GM19099 (cell line): Measurements from ENCODE around the gene CTCFL.

Experiments
- POLR2A ChIP-seq: IDR thresholded peaks from 3 replicates; pipeline ENCODE4 v1.6.1; 2011; ENCODE audit warnings: low read depth; ENCODE audit not compliant: insufficient read length; ENCODE audit errors: extremely low read depth

CTCFL gene

DNA sequence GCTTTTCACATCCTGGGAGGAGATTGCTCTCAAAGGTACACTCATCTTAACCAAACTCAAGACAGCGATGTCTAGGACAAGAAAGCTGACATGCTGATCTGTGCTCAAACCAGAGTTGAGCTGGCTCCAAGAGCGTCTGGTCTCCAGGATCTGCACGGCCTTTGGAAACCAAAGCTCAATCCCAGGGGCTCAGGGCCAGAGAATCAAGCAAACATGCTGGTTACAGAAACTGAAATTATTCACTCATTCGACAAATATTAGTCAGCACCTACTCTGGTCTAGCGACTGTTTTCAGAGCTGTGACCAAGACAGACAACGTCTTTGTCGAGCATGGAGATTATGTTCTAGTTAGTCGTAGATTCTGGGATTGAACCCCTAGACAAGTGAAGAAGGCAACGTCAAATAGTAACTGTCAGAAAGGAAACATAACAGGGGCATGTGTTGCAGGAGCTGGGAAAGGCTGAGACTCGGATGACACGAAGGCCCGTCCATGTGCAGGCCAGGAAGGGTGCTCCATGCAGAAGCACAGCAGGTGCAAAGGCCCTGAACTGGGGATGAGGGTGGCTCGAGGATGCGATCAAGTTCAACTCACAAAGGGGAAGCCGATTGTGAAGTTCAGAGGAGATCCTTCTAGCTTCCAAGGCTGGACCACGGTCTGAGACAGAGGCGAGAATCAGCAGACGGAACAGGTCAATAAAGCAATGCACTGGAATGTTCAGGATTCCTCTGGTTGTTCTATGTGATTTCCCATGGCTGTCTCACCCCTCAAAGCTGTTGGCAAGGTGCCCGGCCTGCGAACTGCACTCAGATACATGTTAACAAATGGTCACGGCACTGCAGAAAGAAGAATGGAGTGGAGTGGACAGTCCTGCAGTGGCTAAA is 23.5 kb upstream of the CTCFL start:
- no peak for TF ChIP-seq POLR2A

DNA sequence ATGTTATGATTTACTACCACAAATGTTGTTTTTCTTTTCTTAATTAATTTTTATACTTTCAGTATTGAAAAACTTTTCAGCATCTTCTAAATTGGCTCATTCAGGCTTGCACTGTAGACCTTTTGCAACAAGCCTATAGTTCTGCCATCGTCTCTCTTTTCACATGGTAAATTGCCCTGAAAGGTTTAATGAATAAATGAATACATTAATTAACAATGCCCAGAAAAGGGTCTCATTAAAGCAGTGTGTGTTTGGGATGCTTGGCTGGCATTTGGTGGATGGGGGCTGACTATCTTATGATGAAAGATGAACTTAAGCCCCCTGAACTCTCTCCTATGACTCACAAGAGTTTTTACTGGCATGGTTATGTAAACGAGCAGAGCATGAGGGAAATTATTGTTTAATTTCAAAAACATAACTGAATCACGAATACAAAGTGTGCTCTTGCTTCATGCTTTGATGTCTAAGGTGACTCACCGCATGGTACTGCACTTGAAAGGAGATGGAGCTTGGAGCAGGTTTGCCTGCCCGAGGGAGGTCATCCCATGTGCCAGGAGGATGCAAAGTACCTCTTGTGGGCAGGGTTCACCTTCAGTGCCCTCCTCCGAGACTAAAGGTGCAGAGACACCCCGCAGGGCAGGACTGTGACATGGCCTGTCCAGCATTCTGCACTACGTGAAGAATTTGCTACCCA is 22.2 kb upstream of the CTCFL start:
- no peak for TF ChIP-seq POLR2A

DNA sequence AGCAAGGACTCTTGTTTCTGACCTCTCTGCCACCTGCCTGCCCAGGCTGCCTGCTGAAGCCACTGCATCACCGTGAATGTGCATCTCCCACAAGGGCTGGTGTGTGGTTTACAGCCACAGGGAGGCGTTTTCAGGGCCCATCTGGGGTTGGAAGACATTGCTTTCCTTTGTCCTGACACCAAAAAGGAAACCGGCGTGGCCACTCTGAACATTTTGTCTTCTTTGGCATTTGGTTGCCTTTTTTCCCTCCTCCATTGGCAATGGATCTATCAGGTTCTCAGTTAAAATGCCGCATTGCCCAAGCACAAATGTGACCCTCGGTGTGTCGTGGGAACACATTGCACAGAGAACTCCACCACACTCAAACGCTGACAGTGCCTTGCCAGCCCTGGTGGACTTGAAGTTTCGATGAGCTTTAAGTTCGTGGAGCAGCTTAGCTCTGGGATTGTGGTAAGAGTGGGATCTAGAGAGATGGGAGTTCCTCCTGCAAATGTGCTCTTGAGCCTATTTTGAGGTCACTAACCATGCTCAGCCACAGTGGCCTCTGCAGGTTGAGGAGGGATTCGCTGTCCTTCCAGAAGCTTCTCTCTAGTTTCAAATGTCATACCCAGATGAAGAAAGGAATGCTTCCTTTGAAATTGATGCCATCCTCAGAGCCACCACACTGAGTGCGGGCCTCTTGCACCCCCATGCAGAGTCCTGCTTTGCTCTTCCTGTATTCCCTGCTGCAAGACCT is 21.2 kb upstream of the CTCFL start:
- TF ChIP-seq POLR2A, result no peak

DNA sequence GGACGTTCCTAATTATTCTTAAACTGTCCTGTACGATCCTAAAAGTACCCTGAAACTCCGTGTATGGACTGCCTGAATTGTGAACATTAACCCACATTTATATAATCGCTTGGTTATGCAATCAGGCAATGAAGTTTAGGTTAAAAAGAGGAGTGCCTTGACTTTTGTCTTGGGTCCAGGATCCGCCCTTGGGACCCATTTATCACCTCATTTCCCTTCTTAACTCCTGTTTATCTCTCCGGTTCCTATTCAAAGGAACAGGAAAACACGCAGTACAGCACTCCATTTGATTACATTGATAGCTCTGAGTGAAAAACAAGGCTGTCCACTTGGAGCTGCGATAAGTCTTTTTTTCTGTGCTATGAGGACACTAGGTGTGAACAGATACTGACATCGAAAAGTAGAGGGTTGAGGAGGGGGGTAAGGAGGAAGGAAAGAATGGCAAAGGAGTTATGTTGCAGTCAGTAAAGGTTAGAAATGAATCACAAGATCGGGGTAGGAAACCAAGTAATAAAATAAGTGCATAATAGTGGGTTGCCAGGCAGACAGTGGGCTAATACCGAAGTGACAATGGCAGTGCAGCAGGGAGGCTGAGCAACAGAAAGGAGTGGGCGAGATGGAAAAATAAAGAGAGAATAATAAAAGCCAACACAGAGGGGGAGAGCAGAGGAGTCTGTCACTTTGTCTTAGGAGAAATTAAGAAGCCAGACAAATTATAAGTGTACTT is 20.1 kb upstream of the CTCFL start:
- no peak for TF ChIP-seq POLR2A

DNA sequence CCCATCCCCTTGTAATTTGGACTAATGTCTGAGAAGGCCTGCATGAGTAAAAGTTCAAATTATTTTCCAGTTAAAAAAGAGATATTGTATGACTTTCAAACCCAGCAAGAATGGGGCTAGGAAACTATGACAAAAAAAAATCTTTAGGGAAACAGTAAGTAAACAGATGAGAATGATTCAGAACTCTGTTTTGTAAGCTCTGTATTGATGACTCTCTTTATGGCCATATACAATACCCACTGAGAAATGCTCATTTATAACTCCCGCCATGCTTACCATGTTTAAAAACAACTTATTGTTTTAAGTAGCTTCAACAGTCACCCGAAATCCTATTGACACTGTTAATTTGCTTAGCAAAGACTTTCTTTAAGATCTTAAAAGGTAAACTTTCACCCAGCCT is 18.8 kb upstream of the CTCFL start:
- TF ChIP-seq POLR2A, result no peak

DNA sequence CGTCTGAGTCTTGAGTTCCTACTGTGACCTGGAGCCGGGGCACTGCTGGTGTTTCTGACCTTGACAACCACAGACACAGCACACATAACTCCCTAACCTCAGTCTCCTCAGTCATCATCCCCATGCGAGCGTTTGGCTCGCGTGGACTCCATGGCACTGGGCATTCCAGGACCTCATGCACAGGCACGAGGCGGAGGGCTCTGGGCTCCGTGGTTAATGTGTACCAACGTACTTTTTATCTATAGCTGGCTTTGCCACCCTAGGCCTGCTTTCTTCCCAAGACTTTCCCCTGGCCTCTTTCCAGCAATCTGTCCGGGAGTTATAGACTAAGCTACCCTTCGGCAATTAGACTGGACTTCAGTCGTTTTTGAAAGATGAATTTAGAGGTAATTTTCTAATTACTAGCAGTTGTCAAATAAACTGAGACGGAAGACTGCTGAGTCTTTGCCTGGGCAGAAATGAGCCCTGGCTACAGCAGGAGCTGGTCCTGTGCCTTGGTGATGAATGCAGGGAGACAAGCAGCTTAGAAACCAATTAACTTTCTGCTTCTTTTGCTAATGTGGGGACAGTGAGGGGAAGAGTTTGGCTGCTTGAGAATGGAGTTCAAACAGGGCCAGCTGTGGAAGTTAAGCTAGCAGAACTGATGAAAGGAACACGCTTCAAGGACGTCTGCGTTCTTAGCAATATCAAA is 16.1 kb upstream of the CTCFL start:
- TF ChIP-seq POLR2A, result no peak

DNA sequence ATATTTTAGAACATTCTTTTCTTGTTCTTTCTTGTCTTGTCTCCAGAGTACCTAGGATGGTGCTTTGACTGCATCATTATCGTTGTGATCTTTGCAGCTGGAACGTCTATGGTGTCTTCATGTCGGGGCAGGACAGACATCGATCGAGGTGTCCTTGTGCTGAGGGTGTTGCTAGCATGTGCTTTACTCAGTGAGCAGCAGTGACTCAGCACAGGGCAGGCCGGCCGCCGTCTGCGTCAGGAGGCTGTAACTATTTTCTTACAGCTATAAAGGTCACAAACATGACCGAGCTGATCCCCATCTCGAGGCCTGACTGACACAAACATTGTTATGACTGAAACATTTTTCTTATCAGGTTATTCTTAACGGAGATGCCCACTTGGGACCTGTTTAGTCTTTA is 14.9 kb upstream of the CTCFL start:
- TF ChIP-seq POLR2A, result no peak

DNA sequence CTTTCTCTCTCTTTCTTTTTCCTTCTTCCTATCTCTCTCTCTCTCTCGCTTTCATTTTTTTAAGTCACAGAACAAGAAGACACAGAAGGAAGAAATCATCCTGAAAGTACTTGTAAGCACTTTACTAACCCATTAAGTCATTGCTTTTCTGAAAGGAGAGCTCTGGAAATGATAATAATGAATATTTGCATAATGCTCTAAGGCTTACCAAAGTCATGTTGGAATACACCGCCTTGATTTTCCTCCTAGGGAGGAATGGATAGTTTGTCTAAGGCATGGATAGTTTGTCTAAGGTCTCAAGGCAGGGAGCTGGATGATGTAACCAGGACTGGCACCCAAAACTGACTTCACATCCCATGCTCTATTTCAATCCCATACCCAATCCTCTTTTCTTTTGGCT is 12.9 kb upstream of the CTCFL start:
- no peak for TF ChIP-seq POLR2A

DNA sequence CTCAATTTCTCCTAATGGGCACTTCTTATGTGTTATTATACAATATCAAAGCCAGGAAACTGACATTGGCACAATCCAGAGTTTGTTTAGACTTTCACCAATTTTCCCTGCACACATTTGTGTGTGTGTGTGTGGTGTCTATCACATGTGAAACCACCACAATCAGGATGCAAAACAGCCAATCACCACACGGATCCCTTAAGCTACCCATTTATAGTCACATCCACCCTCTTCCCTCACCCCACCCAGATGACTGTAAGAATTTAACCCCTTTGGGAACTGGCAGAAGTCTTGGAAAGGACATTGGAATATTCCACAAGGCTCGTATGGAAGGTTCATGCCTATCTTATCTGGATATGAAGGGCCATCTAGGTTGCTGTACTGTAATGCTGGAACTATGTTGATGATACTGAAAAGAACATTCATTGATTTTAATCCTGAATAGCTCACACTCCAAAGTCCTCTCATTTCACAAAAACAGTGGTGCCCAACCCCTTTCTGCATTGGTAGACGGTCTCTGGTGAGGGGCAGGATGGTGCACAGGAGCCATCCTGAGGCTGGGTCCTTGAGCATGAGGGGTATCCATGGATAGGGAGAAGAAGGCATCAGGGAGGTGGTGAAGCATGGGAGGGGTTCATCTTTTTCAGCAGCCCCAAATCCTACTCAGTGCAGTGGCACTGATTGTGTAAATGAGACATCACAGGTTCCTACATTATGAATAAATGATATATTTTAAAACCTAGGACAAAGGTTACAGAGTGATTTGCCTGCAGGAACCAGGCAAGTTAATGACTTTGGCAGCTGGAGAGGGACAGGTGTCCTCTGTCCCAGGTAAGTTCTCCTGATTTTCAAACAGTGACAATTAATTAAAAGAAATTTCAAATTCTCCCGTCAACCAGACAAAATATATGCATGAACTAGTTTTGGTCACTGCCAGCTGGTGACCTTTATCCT is 12.1 kb upstream of the CTCFL start:
- no peak for TF ChIP-seq POLR2A

DNA sequence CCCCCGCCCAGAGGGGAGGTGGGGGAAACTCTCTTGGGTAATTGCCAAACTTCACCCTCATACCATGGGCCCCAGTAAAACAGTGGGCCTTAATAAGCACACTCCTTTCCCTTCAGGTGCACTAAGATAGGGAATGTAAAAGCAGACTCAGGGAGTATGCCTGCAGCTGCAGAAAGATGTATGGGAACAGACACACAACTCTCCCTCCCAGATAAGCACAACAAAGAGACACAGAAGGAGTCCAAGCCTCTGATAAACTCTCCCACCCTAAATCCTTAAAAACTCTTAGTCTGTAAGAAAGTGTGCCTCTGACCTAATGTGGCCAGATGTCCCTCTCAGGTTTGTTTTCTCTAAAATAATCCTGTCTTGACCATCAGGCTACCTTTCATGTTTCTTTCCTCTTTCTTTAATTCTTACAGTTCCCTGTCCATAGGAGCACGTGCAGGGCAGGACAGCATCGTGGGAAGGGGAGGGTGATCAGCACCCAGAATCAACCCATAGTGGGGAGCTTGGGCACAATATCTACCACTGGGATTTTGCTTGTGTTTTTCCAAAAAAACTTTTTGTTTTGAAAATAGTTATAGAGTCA is 11.3 kb upstream of the CTCFL start:
- no peak for TF ChIP-seq POLR2A

DNA sequence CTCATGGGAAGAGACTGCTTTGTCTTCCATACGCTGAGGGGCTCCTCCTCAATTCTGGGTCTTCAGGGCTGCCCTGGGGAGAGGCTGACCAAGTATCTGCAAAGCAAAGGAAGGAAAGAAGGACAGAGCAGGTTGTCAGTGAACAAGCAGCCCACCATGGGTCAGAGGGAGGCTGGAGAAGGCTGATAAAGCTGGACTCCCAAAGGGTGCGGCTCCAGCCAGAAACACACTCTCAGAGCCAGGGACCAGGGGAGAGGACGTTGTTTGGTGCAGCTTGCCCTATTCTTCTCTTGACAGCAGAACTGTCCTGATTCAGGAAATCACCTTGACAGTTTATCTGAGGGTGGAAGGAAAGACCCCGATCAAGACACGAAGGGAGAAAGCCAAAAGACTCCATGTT is 10.4 kb upstream of the CTCFL start:
- TF ChIP-seq POLR2A, result no peak

DNA sequence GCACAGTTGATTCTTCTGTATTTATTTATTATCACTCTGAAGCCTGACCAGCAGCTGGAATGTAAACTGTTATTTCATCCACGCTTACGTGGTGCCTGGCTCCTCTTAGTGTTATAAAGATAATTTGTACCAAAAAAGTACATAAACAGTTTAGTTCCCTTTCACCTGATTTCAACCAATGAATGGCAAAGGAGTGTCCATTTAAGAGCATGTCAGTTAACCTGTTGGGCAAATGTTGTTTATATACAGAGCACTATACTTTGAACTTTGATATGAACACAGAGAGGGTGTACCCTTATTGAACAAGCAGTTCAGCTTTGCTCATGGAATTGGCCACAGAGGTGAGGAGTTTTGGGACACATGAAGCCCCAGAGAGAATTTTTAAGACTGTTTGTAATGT is 7.2 kb upstream of the CTCFL start:
- TF ChIP-seq POLR2A, result no peak
